B cell (primary cell): ENCODE results near the gene PPP1R14B. TPM values are rescaled to one million over a fixed set of nuclear protein-coding genes. Genes with fewer than 3 reads are reported as not detected.

ENCODE experiments used
- ATAC-seq: fragments of 200-7000 bp; cut with Tn5 transposase; one replicate; pipeline ENCODE4 v1.10.0; 2021; ENCODE audit warnings: low read depth, mild to moderate bottlenecking, moderate number of reproducible peaks, moderate library complexity
- CTCF ChIA-PET: fragments of 350-600 bp; sonication (Branson Sonifier 250); formaldehyde crosslinking; loops from one replicate; lab custom pipeline; 2021; ENCODE audit warnings: antibody characterized with exemption, inconsistent platforms; lab: Charles Lee
- POLR2A ChIA-PET: fragments of 350-600 bp; sonication (Branson Sonifier 250); formaldehyde crosslinking; loops from one replicate; lab custom pipeline; 2021; ENCODE audit warnings: antibody characterized with exemption; lab: Charles Lee
- DNase-seq: peaks from one replicate; pipeline ENCODE4 v3.0.0; 2013
- H2AFZ ChIP-seq: 2 replicates; pipeline ENCODE4 v1.6.1; 2012; ENCODE audit warnings: mild to moderate bottlenecking, low read depth, low read length; ENCODE audit not compliant: insufficient read depth, poor library complexity, severe bottlenecking
- H3K27ac ChIP-seq, 2 donors: 1 replicate in 1 of 2; 2 replicates in 1 of 2; pipeline ENCODE4 v1.5.1; 2012 to 2013; ENCODE audit warnings: low read length in 2 of 2, mild to moderate bottlenecking in 2 of 2, moderate library complexity in 1 of 2
- H3K27me3 ChIP-seq, 4 experiments: fragments of 200-600 bp in 1 of 4; sonication (generic) in 1 of 4; replicated peaks in 1 of 4; 1 replicate in 2 of 4; 2 replicates in 2 of 4; pipeline versions ENCODE4 v1.6.1 to v1.7.0; 2013 to 2016; ENCODE audit warnings: low read length in 3 of 4, mild to moderate bottlenecking in 2 of 4, mixed read lengths in 1 of 4, moderate library complexity in 1 of 4; ENCODE audit not compliant: insufficient read depth in 4 of 4, control insufficient read depth in 3 of 4; ENCODE audit errors: control extremely low read depth in 1 of 4
- H3K36me3 ChIP-seq, 2 experiments: replicated peaks in 1 of 2; 1 replicate in 1 of 2; 2 replicates in 1 of 2; pipeline versions ENCODE4 v1.6.1 to v1.7.1; 2013; ENCODE audit warnings: low read length in 1 of 2; ENCODE audit not compliant: insufficient read depth in 2 of 2, control insufficient read depth in 1 of 2; ENCODE audit errors: control extremely low read depth in 1 of 2, extremely low read depth in 1 of 2
- H3K4me1 ChIP-seq, 2 donors: fragments of 200-600 bp in 1 of 2; sonication (generic) in 1 of 2; 1 replicate in 1 of 2; 2 replicates in 1 of 2; pipeline versions ENCODE4 v1.5.1 to v1.6.1; 2013 to 2017; ENCODE audit warnings: low read length in 2 of 2; ENCODE audit not compliant: control insufficient read depth in 2 of 2, insufficient read depth in 2 of 2
- H3K4me2 ChIP-seq: replicated peaks from 2 replicates; pipeline ENCODE3; 2012; ENCODE audit warnings: mild to moderate bottlenecking, low read depth, low read length; ENCODE audit not compliant: poor library complexity, severe bottlenecking
- H3K4me3 ChIP-seq, 5 experiments: fragments of 200-600 bp in 1 of 5; sonication (generic) in 1 of 5; 1 replicate in 3 of 5; 2 replicates in 2 of 5; pipeline versions ENCODE4 v1.5.1 to v1.7.0; 2011 to 2016; ENCODE audit warnings: low read length in 4 of 5, mild to moderate bottlenecking in 4 of 5, low read depth in 2 of 5, control low read depth in 1 of 5, moderate library complexity in 1 of 5; ENCODE audit not compliant: insufficient read depth in 1 of 5; ENCODE audit errors: control extremely low read depth in 1 of 5, extremely low read depth in 1 of 5
- H3K79me2 ChIP-seq: fragments of 200-600 bp; sonication (generic); one replicate; pipeline ENCODE4 v1.6.0; 2016; ENCODE audit warnings: low read length; ENCODE audit not compliant: control insufficient read depth, insufficient read depth
- H3K9ac ChIP-seq: fragments of 200-600 bp; sonication (generic); 2 replicates; pipeline ENCODE4 v1.6.1; 2017; ENCODE audit warnings: mild to moderate bottlenecking, low read length, moderate library complexity
- H3K9me3 ChIP-seq, 3 donors: one replicate each; pipeline versions ENCODE4 v1.6.1 to v1.7.1; 2013; ENCODE audit warnings: low read length in 2 of 3; ENCODE audit not compliant: control insufficient read depth in 2 of 3, insufficient read depth in 1 of 3; ENCODE audit errors: control extremely low read depth in 1 of 3
- H4K20me1 ChIP-seq: 2 replicates; pipeline ENCODE4 v1.6.0; 2012; ENCODE audit warnings: mild to moderate bottlenecking, low read length; ENCODE audit not compliant: insufficient read depth, control insufficient read depth, poor library complexity, severe bottlenecking
- H3K27ac Mint-ChIP-seq: one replicate; pipeline ENCODE4 v1.8.0; 2021; ENCODE audit warnings: mixed read lengths
- H3K27me3 Mint-ChIP-seq: one replicate; pipeline ENCODE4 v1.8.0; 2021; ENCODE audit warnings: mixed read lengths
- H3K4me1 Mint-ChIP-seq: one replicate; pipeline ENCODE4 v1.8.0; 2021; ENCODE audit warnings: mixed read lengths
- H3K4me3 Mint-ChIP-seq: one replicate; pipeline ENCODE4 v1.8.0; 2021; ENCODE audit warnings: mixed read lengths
- H3K9me3 Mint-ChIP-seq: one replicate; pipeline ENCODE4 v1.8.0; 2022; ENCODE audit warnings: mixed read lengths; ENCODE audit not compliant: insufficient read depth
- EZH2 ChIP-seq: IDR thresholded peaks from 2 replicates; pipeline ENCODE4 v1.6.1; 2012; ENCODE audit warnings: borderline replicate concordance, low read depth, mild to moderate bottlenecking, moderate library complexity, low read length; ENCODE audit not compliant: insufficient read depth, poor library complexity, severe bottlenecking
- WGBS: methylation state at CpG from one replicate; pipeline ENCODE4 v1.1.5; 2013; ENCODE audit warnings: missing lambda C conversion rate; ENCODE audit not compliant: insufficient coverage; 5-methylcytosine and 5-hydroxymethylcytosine counted together
- intact Hi-C: fragments of 100-400 bp; cut with micrococcal nuclease; formaldehyde crosslinking; loops from one replicate; pipeline ENCODE4 v1.10.0; 2022
- polyA plus RNA-seq: library from polyadenylated mRNA; depleted of rRNA; stranded (reverse); fragments of >200 nt; gene quantifications from 2 replicates; pipeline ENCODE4 v1.2.3, GENCODE V29; 2012
- total RNA-seq, 2 donors: library from RNA; stranded (reverse); fragments of 120-200 nt in 1 of 2; gene quantifications; 1 replicate in 1 of 2; 2 replicates in 1 of 2; pipeline versions ENCODE4 v1.2.3 to v1.2.4, GENCODE V29; 2013 to 2022
- TF ChIP-seq, protein P1 (sequence below): fragments of 200-600 bp; IDR thresholded peaks from one replicate; pipeline ENCODE4 v1.8.0; 2022; ENCODE audit warnings: antibody characterized with exemption, mild to moderate bottlenecking

The PPP1R14B gene
- total and polyA plus RNA-seq, 2 donors (not counting 1 experiment from before 2014, with no cell fraction given): 41.2 to 51.0 TPM

DNA sequence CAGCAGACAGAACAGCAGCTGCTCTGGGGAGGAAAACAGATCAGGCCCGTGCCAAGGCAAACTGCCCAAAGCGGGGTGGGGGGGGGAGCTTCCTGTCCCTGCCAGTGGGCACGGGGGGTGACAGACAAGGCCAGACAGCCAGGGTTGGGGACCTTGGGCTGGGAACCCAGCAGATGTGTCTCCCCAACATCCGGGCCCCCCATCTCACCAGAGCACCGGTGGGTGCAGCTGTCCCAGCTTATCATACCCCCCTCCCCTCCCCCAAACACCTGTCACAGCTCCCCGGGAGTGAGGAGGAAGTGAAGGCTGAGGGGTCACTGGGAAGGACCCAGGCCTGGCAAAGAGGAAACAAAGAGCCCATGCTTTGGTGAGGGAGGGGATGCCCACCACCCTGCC lies 1.3 kb downstream of the PPP1R14B start:
- Histone ChIP-seq H3K36me3 (peaks cover 0 to 11% of the 10 kb centered on the region in 2 experiments), H3K9ac (peak overlapping the region; percentile 53), H3K4me1 (peaks cover 18 to 48% of the 10 kb centered on the region in 2 donors), H3K9me3 (no peaks in the 10 kb centered on the region), H3K79me2 (peaks cover 9% of the 10 kb centered on the region), H3K4me3 (peak overlapping the region; percentile 5 to 69 (median 62)), H2AFZ (peak overlapping the region; percentile 19), H4K20me1 (peaks cover 7% of the 10 kb centered on the region), H3K27me3 (no peaks in the 10 kb centered on the region), H3K4me2 (peak overlapping the region; percentile 79), H3K27ac (peak overlapping the region; percentile 53 to 79)
- intact Hi-C loops: no loop called here
- TF ChIP-seq, protein P1, sequence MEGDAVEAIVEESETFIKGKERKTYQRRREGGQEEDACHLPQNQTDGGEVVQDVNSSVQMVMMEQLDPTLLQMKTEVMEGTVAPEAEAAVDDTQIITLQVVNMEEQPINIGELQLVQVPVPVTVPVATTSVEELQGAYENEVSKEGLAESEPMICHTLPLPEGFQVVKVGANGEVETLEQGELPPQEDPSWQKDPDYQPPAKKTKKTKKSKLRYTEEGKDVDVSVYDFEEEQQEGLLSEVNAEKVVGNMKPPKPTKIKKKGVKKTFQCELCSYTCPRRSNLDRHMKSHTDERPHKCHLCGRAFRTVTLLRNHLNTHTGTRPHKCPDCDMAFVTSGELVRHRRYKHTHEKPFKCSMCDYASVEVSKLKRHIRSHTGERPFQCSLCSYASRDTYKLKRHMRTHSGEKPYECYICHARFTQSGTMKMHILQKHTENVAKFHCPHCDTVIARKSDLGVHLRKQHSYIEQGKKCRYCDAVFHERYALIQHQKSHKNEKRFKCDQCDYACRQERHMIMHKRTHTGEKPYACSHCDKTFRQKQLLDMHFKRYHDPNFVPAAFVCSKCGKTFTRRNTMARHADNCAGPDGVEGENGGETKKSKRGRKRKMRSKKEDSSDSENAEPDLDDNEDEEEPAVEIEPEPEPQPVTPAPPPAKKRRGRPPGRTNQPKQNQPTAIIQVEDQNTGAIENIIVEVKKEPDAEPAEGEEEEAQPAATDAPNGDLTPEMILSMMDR: no peak
- TF ChIP-seq EZH2: no peak
- Mint-ChIP-seq H3K9me3 (no peaks in the 10 kb centered on the region), H3K4me3 (peak overlapping the region; percentile 90), H3K4me1 (peaks cover 38% of the 10 kb centered on the region), H3K27me3 (no peaks in the 10 kb centered on the region), H3K27ac (peak overlapping the region; percentile 91)
- 0% methylated on average over 2 of the region's 6 CpGs for WGBS
- ChIA-PET POLR2A (interaction anchor here (0.7 to 4.0 kb wide), 9 partner anchors 9 to 1649 kb away, joined by 3 to 37 read pairs (median 8); partner anchors contain the start of genes FERMT3, NUDT22, STIP1 and TRPT1), CTCF (interaction anchor here (0.7 to 10.4 kb wide), 10 partner anchors 12 to 110 kb away, joined by 3 to 141 read pairs (median 4); partner anchors contain the start of genes BAD, ESRRA, FERMT3 and NUDT22)
- no peak for ATAC-seq
- no peak for DNase-seq

DNA sequence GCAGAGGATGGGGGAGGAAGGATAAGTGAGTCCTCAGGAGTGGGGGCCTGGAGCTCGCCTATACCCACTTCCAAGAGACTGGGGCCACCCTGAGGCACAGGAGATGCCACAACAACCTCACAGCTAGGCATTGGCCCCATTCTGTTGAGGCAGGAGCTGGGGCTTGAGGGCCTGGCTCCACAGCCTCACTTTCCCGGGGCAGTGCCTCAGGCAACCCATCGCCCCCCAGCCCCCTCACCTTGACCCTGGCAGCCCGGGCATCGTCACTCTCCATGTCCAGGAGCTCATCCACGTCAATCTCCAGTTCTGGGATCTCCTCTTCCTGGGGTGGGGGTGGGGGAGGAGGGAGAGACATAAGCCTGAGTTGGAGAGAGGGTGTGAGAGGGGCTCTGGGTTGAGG lies 1.8 kb downstream of the PPP1R14B start:
- Histone ChIP-seq H2AFZ (no peak overlapping the region), H3K27ac (peak overlapping the region; percentile 53 to 79), H3K9me3 (no peaks in the 10 kb centered on the region), H3K4me3 (peak overlapping the region in 3 of 5 experiments; percentile 59 to 69 (median 62)), H3K4me1 (peaks cover 23 to 51% of the 10 kb centered on the region in 2 donors), H3K36me3 (peaks cover 0 to 11% of the 10 kb centered on the region in 2 experiments), H3K9ac (peak overlapping the region; percentile 53), H3K27me3 (no peaks in the 10 kb centered on the region), H3K4me2 (peak overlapping the region; percentile 79), H3K79me2 (peaks cover 9% of the 10 kb centered on the region), H4K20me1 (peaks cover 7% of the 10 kb centered on the region)
- WGBS: 51% methylated on average over 3 of the region's 6 CpGs
- CTCF ChIA-PET: interaction anchor here (0.6 to 10.4 kb wide), 12 partner anchors 12 to 244 kb away, joined by 3 to 141 read pairs (median 4); partner anchors contain the start of genes BAD, ESRRA, FERMT3 and NUDT22
- no peaks in the 10 kb centered on the region for H3K27me3 Mint-ChIP-seq
- no peak for ATAC-seq
- no peak for DNase-seq
- intact Hi-C loops: no loop called here
- peak overlapping the region; percentile 91 for H3K27ac Mint-ChIP-seq
- TF ChIP-seq EZH2: no peak
- TF ChIP-seq, protein P1: no peak
- no peaks in the 10 kb centered on the region for H3K9me3 Mint-ChIP-seq
- peaks cover 40% of the 10 kb centered on the region for H3K4me1 Mint-ChIP-seq
- POLR2A ChIA-PET: interaction anchor here (0.6 to 4.0 kb wide), 11 partner anchors 9 to 1457 kb away, joined by 3 to 37 read pairs (median 6); partner anchors contain the start of genes FERMT3, NUDT22, STIP1 and TRPT1
- H3K4me3 Mint-ChIP-seq: peak overlapping the region; percentile 90
